Hepatocyte (in vitro differentiated cells): ENCODE measurements around the gene SCGB3A1. TPM values are rescaled to one million over a fixed set of nuclear protein-coding genes. Genes with fewer than 3 reads are reported as not detected.

Experiments used
- DNase-seq: peaks from one replicate; pipeline ENCODE4 v3.0.0-alpha.2; 2016; ENCODE audit warnings: low spot score
- H2AFZ ChIP-seq: fragments of 200-600 bp; sonication (generic); 2 replicates; pipeline ENCODE4 v1.6.0; 2016; ENCODE audit warnings: antibody characterized with exemption, mild to moderate bottlenecking
- H3K27ac ChIP-seq: fragments of 200-600 bp; sonication (generic); 2 replicates; pipeline ENCODE4 v1.5.1; 2016; ENCODE audit warnings: mild to moderate bottlenecking
- H3K27me3 ChIP-seq: fragments of 200-600 bp; sonication (generic); 2 replicates; pipeline ENCODE4 v1.6.1; 2016
- H3K36me3 ChIP-seq: fragments of 200-600 bp; sonication (generic); replicated peaks from 2 replicates; pipeline ENCODE4 v1.5.1; 2016; ENCODE audit warnings: low read depth; ENCODE audit not compliant: insufficient read depth
- H3K4me1 ChIP-seq: fragments of 200-600 bp; sonication (generic); 2 replicates; pipeline ENCODE4 v1.5.1; 2016; ENCODE audit warnings: mild to moderate bottlenecking, moderate library complexity; ENCODE audit not compliant: insufficient read depth
- H3K4me2 ChIP-seq: fragments of 200-600 bp; sonication (generic); 2 replicates; pipeline ENCODE4 v1.6.0; 2016
- H3K4me3 ChIP-seq: fragments of 200-600 bp; sonication (generic); 2 replicates; pipeline ENCODE4 v1.5.1; 2016; ENCODE audit warnings: mild to moderate bottlenecking
- H3K79me2 ChIP-seq: fragments of 200-600 bp; sonication (generic); 2 replicates; pipeline ENCODE4 v1.6.0; 2017; ENCODE audit warnings: mild to moderate bottlenecking
- H3K9me2 ChIP-seq: fragments of 200-600 bp; sonication (generic); replicated peaks from 2 replicates; pipeline ENCODE4 v1.6.0; 2017; ENCODE audit warnings: mild to moderate bottlenecking; ENCODE audit not compliant: insufficient read depth
- H3K9me3 ChIP-seq: fragments of 200-600 bp; sonication (generic); 2 replicates; pipeline ENCODE4 v1.5.1; 2016; ENCODE audit warnings: low read depth, mild to moderate bottlenecking
- H4K20me1 ChIP-seq: fragments of 200-600 bp; sonication (generic); 2 replicates; pipeline ENCODE4 v1.6.0; 2016; ENCODE audit warnings: mild to moderate bottlenecking; ENCODE audit not compliant: insufficient read depth, poor library complexity, severe bottlenecking
- EZH2 ChIP-seq: fragments of 200-600 bp; sonication (generic); IDR thresholded peaks from 2 replicates; pipeline ENCODE4 v1.6.1; 2016; ENCODE audit warnings: antibody characterized with exemption, mild to moderate bottlenecking, borderline replicate concordance
- EZH2phosphoT487 ChIP-seq: fragments of 200-600 bp; sonication (generic); IDR thresholded peaks from one replicate; pipeline ENCODE4 v1.6.1; 2018; ENCODE audit warnings: antibody characterized with exemption, mild to moderate bottlenecking, low read depth, moderate library complexity; ENCODE audit not compliant: unreplicated experiment, severe bottlenecking
- WGBS: methylation state at CpG from one replicate; pipeline ENCODE4 v1.1.6; 2016; ENCODE audit warnings: low lambda C conversion rate; ENCODE audit errors: missing lambda C conversion rate; 5-methylcytosine and 5-hydroxymethylcytosine counted together
- polyA plus RNA-seq: library from polyadenylated mRNA; unstranded; fragments of >200 nt; fragmentation: Nextera tagmentation; extraction: Ambion mirVana; gene quantifications from 2 replicates; pipeline ENCODE4 v1.2.1, GENCODE V29; 2016
- total RNA-seq: library from RNA; depleted of rRNA; stranded (reverse); fragments of >200 nt; gene quantifications from 2 replicates; pipeline ENCODE4 v1.2.3, GENCODE V29; 2014
- TF ChIP-seq, protein P1 (sequence below): fragments of 200-600 bp; sonication (generic); IDR thresholded peaks from 2 replicates; pipeline ENCODE4 v1.5.1; 2016; ENCODE audit warnings: antibody characterized with exemption, mild to moderate bottlenecking; ENCODE audit not compliant: poor library complexity

SCGB3A1 gene
- total and polyA plus RNA-seq, 2 experiments from 2014 or later = not detected

DNA sequence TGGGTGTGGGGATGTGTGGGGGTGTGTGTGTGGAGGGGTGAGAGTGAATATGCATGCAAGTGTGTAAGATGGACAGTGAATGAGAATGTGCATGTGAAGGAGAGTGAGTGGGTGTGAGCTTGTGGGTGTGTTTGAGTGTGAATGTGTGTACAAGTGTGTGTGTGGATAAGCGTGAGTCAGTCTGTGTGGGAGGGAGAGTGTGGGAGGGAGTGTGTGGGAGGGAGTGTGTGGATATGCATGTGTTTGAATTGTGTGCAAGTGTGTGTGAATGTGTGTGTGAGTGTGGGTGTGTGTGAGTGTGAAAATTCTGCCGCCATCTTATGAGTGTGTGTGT, 3.7 kb upstream of the SCGB3A1 start:
- H3K27ac ChIP-seq = no peak overlapping the region
- no peak for DNase-seq
- H3K4me1 ChIP-seq = peaks cover 6% of the 10 kb centered on the region
- no peak overlapping the region for H3K4me3 ChIP-seq
- H3K9me2 ChIP-seq = no peaks in the 10 kb centered on the region
- no peaks in the 10 kb centered on the region for H3K79me2 ChIP-seq
- no peaks in the 10 kb centered on the region for H3K36me3 ChIP-seq
- 95% methylated on average over 2 of the region's 2 CpGs for WGBS
- no peak overlapping the region for H2AFZ ChIP-seq
- H3K27me3 ChIP-seq = peaks cover 36% of the 10 kb centered on the region
- no peak for TF ChIP-seq EZH2
- TF ChIP-seq, protein P1, sequence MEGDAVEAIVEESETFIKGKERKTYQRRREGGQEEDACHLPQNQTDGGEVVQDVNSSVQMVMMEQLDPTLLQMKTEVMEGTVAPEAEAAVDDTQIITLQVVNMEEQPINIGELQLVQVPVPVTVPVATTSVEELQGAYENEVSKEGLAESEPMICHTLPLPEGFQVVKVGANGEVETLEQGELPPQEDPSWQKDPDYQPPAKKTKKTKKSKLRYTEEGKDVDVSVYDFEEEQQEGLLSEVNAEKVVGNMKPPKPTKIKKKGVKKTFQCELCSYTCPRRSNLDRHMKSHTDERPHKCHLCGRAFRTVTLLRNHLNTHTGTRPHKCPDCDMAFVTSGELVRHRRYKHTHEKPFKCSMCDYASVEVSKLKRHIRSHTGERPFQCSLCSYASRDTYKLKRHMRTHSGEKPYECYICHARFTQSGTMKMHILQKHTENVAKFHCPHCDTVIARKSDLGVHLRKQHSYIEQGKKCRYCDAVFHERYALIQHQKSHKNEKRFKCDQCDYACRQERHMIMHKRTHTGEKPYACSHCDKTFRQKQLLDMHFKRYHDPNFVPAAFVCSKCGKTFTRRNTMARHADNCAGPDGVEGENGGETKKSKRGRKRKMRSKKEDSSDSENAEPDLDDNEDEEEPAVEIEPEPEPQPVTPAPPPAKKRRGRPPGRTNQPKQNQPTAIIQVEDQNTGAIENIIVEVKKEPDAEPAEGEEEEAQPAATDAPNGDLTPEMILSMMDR = no peak
- no peaks in the 10 kb centered on the region for H3K9me3 ChIP-seq
- H4K20me1 ChIP-seq = no peaks in the 10 kb centered on the region
- H3K4me2 ChIP-seq = no peak overlapping the region

DNA sequence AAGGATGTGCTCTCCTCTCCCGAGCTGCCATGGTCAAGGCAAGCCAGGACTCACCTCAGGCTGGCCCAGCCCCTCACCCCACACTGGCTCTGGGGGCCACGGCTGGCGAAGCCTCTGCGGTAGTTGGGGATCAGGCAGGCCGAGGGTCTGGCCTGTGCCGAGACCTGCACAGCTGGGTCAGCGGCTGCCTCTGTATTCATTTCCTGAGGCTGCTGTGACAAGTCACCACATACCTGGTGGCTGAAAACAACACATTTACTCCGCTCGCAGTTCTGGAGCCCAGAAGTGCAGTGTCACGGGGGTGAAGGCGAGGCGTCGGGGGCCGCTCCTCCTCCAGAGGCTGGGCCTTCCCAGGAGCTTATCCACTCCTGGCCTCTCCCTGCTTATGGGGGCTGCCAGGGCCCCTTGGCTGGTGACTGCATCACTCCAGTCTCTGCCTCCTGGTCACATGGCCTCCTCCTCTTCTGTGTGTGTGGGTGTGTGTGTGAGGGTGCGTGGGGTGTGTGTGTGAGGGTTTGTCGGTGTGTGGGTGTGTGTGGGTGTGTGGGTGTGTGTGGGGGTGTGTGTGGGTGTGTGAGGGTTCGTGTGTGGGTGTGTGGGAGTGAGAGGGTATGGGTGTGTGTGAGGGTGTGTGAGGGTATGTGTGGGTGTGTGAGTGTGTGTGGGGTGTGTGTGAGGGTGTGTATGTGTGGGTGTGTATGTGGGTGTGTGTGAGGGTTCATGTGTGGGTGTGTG, 3.2 kb upstream of the SCGB3A1 start:
- H3K79me2 ChIP-seq = no peaks in the 10 kb centered on the region
- no peaks in the 10 kb centered on the region for H3K9me3 ChIP-seq
- H3K27ac ChIP-seq = no peak overlapping the region
- no peak overlapping the region for H2AFZ ChIP-seq
- no peak for TF ChIP-seq EZH2
- no peak for TF ChIP-seq EZH2phosphoT487
- TF ChIP-seq, protein P1 = no peak
- H3K4me2 ChIP-seq = no peak overlapping the region
- no peaks in the 10 kb centered on the region for H4K20me1 ChIP-seq
- WGBS = 89% methylated on average over 17 of the region's 17 CpGs
- H3K4me1 ChIP-seq = peaks cover 8% of the 10 kb centered on the region
- DNase-seq = no peak
- no peak overlapping the region for H3K4me3 ChIP-seq
- H3K9me2 ChIP-seq = no peaks in the 10 kb centered on the region
- no peaks in the 10 kb centered on the region for H3K36me3 ChIP-seq
- peaks cover 41% of the 10 kb centered on the region for H3K27me3 ChIP-seq

DNA sequence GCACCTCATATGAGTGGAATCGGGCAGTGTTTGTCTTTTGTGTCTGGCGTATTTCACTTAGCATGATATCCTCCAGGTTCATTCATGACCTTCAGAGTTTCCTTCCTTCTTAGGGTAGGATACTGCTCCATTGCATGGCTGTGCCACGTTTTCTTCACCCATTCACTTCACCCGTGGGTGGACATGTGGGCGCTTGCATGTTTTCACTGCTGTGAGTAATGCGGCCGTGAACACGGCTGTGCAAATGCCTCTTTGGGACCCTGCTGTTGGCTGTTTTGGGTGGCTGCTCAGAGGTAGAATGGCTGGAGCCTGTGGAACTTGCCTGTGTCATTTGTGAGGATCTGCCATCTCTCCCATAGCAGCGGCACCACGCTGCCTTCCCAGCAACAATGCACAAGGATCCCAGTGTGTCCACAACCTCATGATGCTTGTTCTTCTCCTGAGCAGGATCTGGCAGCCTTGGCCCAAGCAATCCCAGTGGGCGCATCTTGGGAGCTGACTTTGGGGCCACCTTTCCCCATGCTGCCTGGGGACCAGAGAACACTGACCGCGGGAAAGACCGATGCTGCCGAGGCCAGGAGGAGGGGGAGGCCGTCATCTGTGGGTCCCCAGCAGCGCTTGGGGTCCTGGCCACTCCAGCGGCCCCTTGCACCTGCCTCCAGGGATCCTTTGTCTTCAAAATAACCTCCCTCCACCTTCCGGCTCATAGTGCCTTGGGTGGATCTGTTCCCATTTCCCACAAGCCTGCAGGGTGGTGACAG, 2.3 kb upstream of the SCGB3A1 start:
- peaks cover 8% of the 10 kb centered on the region for H3K4me1 ChIP-seq
- H3K9me3 ChIP-seq = no peaks in the 10 kb centered on the region
- WGBS = 94% methylated on average over 19 of the region's 19 CpGs
- H3K79me2 ChIP-seq = no peaks in the 10 kb centered on the region
- H3K27ac ChIP-seq = no peak overlapping the region
- H4K20me1 ChIP-seq = no peaks in the 10 kb centered on the region
- no peak overlapping the region for H3K4me3 ChIP-seq
- H3K27me3 ChIP-seq = peaks cover 50% of the 10 kb centered on the region
- no peaks in the 10 kb centered on the region for H3K36me3 ChIP-seq
- no peak for DNase-seq
- H3K4me2 ChIP-seq = no peak overlapping the region
- no peak overlapping the region for H2AFZ ChIP-seq
- H3K9me2 ChIP-seq = no peaks in the 10 kb centered on the region
- TF ChIP-seq, protein P1 = no peak
- no peak for TF ChIP-seq EZH2
- TF ChIP-seq EZH2phosphoT487 = no peak
